Uterus (tissue), 2 donors: ENCODE measurements around the gene MMAB.

Experiments used
- CTCF ChIP-seq, 4 experiments: fragments of 200-600 bp in 2 of 4; fragments of 450-650 bp in 2 of 4; sonication (generic) in 2 of 4; IDR thresholded peaks; one replicate each; pipeline ENCODE4 v1.5.1; 2016 to 2019; ENCODE audit warnings: antibody characterized with exemption in 4 of 4, mild to moderate bottlenecking in 2 of 4, moderate library complexity in 1 of 4
- POLR2A ChIP-seq, 2 donors: fragments of 450-650 bp; IDR thresholded peaks; one replicate each; pipeline ENCODE4 v1.6.1; 2016; ENCODE audit warnings: antibody characterized with exemption in 2 of 2, mild to moderate bottlenecking in 1 of 2, moderate library complexity in 1 of 2

GRCh38 chr12:109518820-109519665 is 54.3 kb downstream of the MMAB start:
- TF ChIP-seq CTCF (IDR thresholded peaks at IDR 0.05) (peak; percentile 49 to 69 (median 52)), POLR2A (IDR thresholded peaks at IDR 0.05) (no peak)
